Panc1 (cell line): ENCODE measurements around the gene TPRX2. TPM values are rescaled to one million over a fixed set of nuclear protein-coding genes. Genes with fewer than 3 reads are reported as not detected.

Experiments
- ATAC-seq: fragments of 200-7000 bp; cut with Tn5 transposase; 2 replicates; pipeline ENCODE4 v1.9.1; 2020; ENCODE audit warnings: mild to moderate bottlenecking, moderate library complexity
- BruUV-seq: library from RNA; stranded (reverse); fragments of 400-500 nt; replicated peaks from 2 replicates; lab custom pipeline; 2021; lab: Mats Ljungman, UMichigan
- CTCF ChIA-PET: fragments of 300-600 bp; sonication (Branson Sonifier 250); formaldehyde crosslinking; loops from one replicate; lab custom pipeline; 2022; ENCODE audit warnings: antibody characterized with exemption; lab: Charles Lee
- POLR2A ChIA-PET: fragments of 300-600 bp; sonication (Branson Sonifier 250); formaldehyde crosslinking; loops from one replicate; lab custom pipeline; 2022; ENCODE audit warnings: antibody characterized with exemption; lab: Charles Lee
- DNase-seq: peaks from one replicate; pipeline ENCODE4 v3.0.0-alpha.2; 2010; ENCODE audit warnings: low read depth, low spot score
- H3K27ac ChIP-seq: 2 replicates; pipeline ENCODE4 v1.5.1; 2011; ENCODE audit warnings: mild to moderate bottlenecking, low read length, inconsistent platforms
- H3K27me3 ChIP-seq: fragments of 200-500 bp; sonication (Bioruptor generic); 2 replicates; pipeline ENCODE4 v1.6.0; 2014; ENCODE audit warnings: low read length, inconsistent platforms; ENCODE audit not compliant: control insufficient read depth, insufficient read depth
- H3K36me3 ChIP-seq: fragments of 200-500 bp; sonication (Bioruptor generic); 2 replicates; pipeline ENCODE4 v1.5.1; 2014; ENCODE audit warnings: inconsistent platforms, mild to moderate bottlenecking, low read length, moderate library complexity; ENCODE audit not compliant: control insufficient read depth, insufficient read depth
- H3K4me1 ChIP-seq: 2 replicates; pipeline ENCODE4 v1.5.1; 2011; ENCODE audit warnings: inconsistent platforms, mild to moderate bottlenecking, low read length, moderate library complexity; ENCODE audit not compliant: control insufficient read depth, insufficient read depth
- H3K4me3 ChIP-seq, 2 experiments: 2 replicates each; pipeline ENCODE4 v1.5.1; 2011 to 2012; ENCODE audit warnings: low read depth in 2 of 2, low read length in 2 of 2, mild to moderate bottlenecking in 2 of 2, inconsistent platforms in 1 of 2, moderate library complexity in 1 of 2
- H3K9me3 ChIP-seq: fragments of 200-500 bp; sonication (Bioruptor generic); 2 replicates; pipeline ENCODE4 v1.5.1; 2014; ENCODE audit warnings: low read depth, mild to moderate bottlenecking, inconsistent platforms, low read length, moderate library complexity; ENCODE audit not compliant: control insufficient read depth, insufficient read depth
- POLR2AphosphoS5 ChIP-seq: IDR thresholded peaks from 2 replicates; pipeline ENCODE4 v1.6.1; 2012; ENCODE audit warnings: mild to moderate bottlenecking, low read depth, low read length, moderate library complexity
- SIN3A ChIP-seq: IDR thresholded peaks from 2 replicates; pipeline ENCODE4 v1.6.1; 2012; ENCODE audit warnings: low read depth, mild to moderate bottlenecking, low read length, moderate library complexity, borderline replicate concordance; ENCODE audit not compliant: insufficient read depth
- TCF7L2 ChIP-seq: IDR thresholded peaks from 2 replicates; pipeline ENCODE4 v1.6.1; 2011; ENCODE audit warnings: mild to moderate bottlenecking, low read depth, low read length, inconsistent platforms
- in situ Hi-C: cut with HindIII; loops from 2 replicates; pipeline ENCODE4 v1.10.0; 2016; ENCODE audit warnings: low sequenced_read_pairs, low pct_unique_long_range_greater_than_20kb
- intact Hi-C: fragments of 100-400 bp; cut with micrococcal nuclease; formaldehyde crosslinking; loops from one replicate; pipeline ENCODE4 v1.10.0; 2022; ENCODE audit not compliant: unreplicated experiment
- total RNA-seq: library from RNA; stranded (reverse); gene quantifications from one replicate; pipeline ENCODE4 v1.2.1, GENCODE V29; 2021; ENCODE audit not compliant: unreplicated experiment
- TF ChIP-seq, protein P1 (sequence below), 2 experiments: IDR thresholded peaks; 2 replicates each; pipeline ENCODE4 v1.6.1; 2011 to 2012; ENCODE audit warnings: low read depth in 2 of 2, control low read depth in 1 of 2, low read length in 1 of 2, mild to moderate bottlenecking in 1 of 2, moderate library complexity in 1 of 2; ENCODE audit not compliant: insufficient read depth in 1 of 2
- TF ChIP-seq, protein P2 (sequence below): fragments of 450-650 bp; IDR thresholded peaks from 2 replicates; pipeline ENCODE4 v1.5.1; 2017; ENCODE audit warnings: mild to moderate bottlenecking

The TPRX2 gene
- total RNA-seq, 1 experiment from 2014 or later: not detected

DNA sequence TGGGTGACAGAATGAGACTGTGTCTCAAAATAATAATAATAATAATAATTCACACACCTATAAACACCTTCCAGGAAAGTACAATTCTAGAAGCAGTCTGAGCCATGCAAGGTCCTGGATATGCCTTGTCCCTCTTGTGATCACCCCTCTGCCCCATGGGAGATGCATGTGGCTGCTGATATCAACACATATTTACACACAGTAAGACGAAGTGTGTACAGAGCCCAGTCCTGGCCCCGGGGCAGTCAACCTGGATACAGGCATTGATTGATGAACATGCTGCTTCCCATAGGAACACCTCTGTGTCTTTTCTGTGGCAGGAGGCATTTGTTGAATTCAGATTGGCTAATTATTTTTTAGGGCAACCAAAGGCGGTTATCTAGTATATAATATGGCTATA is 23.9 kb downstream of the TPRX2 start:
- no peak for ATAC-seq
- H3K27ac ChIP-seq: no peak overlapping the region
- H3K27me3 ChIP-seq: no peaks in the 10 kb centered on the region; the same call in 1 of the 2 replicates
- no peak for DNase-seq
- in situ Hi-C loops (no loop called here), intact Hi-C loops (no loop called here)
- H3K4me1 ChIP-seq: no peaks in the 10 kb centered on the region
- no peaks in the 10 kb centered on the region for H3K36me3 ChIP-seq
- TF ChIP-seq SIN3A (no peak), TCF7L2 (no peak), POLR2AphosphoS5 (no peak)
- TF ChIP-seq, protein P1, sequence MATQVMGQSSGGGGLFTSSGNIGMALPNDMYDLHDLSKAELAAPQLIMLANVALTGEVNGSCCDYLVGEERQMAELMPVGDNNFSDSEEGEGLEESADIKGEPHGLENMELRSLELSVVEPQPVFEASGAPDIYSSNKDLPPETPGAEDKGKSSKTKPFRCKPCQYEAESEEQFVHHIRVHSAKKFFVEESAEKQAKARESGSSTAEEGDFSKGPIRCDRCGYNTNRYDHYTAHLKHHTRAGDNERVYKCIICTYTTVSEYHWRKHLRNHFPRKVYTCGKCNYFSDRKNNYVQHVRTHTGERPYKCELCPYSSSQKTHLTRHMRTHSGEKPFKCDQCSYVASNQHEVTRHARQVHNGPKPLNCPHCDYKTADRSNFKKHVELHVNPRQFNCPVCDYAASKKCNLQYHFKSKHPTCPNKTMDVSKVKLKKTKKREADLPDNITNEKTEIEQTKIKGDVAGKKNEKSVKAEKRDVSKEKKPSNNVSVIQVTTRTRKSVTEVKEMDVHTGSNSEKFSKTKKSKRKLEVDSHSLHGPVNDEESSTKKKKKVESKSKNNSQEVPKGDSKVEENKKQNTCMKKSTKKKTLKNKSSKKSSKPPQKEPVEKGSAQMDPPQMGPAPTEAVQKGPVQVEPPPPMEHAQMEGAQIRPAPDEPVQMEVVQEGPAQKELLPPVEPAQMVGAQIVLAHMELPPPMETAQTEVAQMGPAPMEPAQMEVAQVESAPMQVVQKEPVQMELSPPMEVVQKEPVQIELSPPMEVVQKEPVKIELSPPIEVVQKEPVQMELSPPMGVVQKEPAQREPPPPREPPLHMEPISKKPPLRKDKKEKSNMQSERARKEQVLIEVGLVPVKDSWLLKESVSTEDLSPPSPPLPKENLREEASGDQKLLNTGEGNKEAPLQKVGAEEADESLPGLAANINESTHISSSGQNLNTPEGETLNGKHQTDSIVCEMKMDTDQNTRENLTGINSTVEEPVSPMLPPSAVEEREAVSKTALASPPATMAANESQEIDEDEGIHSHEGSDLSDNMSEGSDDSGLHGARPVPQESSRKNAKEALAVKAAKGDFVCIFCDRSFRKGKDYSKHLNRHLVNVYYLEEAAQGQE (IDR thresholded peaks at IDR 0.05; ENCODE audit: insufficient read depth in 1 of 2, low read depth in 2 of 2, low read length in 1 of 2): no peak
- TF ChIP-seq, protein P2, sequence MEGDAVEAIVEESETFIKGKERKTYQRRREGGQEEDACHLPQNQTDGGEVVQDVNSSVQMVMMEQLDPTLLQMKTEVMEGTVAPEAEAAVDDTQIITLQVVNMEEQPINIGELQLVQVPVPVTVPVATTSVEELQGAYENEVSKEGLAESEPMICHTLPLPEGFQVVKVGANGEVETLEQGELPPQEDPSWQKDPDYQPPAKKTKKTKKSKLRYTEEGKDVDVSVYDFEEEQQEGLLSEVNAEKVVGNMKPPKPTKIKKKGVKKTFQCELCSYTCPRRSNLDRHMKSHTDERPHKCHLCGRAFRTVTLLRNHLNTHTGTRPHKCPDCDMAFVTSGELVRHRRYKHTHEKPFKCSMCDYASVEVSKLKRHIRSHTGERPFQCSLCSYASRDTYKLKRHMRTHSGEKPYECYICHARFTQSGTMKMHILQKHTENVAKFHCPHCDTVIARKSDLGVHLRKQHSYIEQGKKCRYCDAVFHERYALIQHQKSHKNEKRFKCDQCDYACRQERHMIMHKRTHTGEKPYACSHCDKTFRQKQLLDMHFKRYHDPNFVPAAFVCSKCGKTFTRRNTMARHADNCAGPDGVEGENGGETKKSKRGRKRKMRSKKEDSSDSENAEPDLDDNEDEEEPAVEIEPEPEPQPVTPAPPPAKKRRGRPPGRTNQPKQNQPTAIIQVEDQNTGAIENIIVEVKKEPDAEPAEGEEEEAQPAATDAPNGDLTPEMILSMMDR: no peak
- ChIA-PET POLR2A (no interaction called here), CTCF (no interaction called here)
- BruUV-seq: no TSS peak
- no peak overlapping the region for H3K4me3 ChIP-seq
- H3K9me3 ChIP-seq: no peaks in the 10 kb centered on the region

DNA sequence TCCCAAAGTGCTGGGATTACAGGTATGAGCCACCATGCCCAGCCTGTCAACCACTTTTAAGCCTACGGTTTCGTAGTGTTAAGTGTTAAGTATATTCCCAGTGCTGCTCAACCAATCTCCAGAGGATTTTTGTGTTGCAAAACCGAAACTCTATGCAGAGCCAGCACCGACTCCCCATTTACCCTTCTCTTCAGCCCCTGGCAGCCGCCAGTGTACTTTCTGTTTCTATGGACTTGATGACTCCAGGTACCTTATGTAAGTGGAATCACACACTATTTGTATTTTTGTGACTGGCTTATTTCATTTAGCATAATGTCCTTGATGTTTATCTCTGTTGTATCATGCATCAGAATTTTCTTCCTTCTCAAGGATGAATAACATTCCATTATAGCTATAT is 26.0 kb downstream of the TPRX2 start:
- no peak overlapping the region for H3K4me3 ChIP-seq
- no peaks in the 10 kb centered on the region for H3K4me1 ChIP-seq
- DNase-seq (no peak), ATAC-seq (no peak)
- in situ Hi-C loops (no loop called here), intact Hi-C loops (no loop called here)
- BruUV-seq: no TSS peak
- H3K27me3 ChIP-seq: no peaks in the 10 kb centered on the region; the same call in 1 of the 2 replicates
- ChIA-PET CTCF (no interaction called here), POLR2A (no interaction called here)
- H3K36me3 ChIP-seq: no peaks in the 10 kb centered on the region
- H3K27ac ChIP-seq: no peak overlapping the region
- TF ChIP-seq, protein P2: no peak
- TF ChIP-seq SIN3A: no peak
- no peak for TF ChIP-seq TCF7L2
- TF ChIP-seq POLR2AphosphoS5: no peak
- TF ChIP-seq, protein P1 (IDR thresholded peaks at IDR 0.05; ENCODE audit: insufficient read depth in 1 of 2, low read depth in 2 of 2, low read length in 1 of 2): no peak
- no peaks in the 10 kb centered on the region for H3K9me3 ChIP-seq
